WTC11 (cell line): Measurements from ENCODE around the gene CCDC195.

Source experiments
- AFF4 ChIP-seq: sonication (generic); formaldehyde crosslinking; IDR thresholded peaks from 2 replicates; pipeline ENCODE4 v1.8.1; 2023; ENCODE audit warnings: mild to moderate bottlenecking, missing genetic modification reagents, borderline replicate concordance
- ATF2 ChIP-seq: sonication (generic); formaldehyde crosslinking; IDR thresholded peaks from 2 replicates; pipeline ENCODE4 v1.8.1; 2022; ENCODE audit warnings: low read depth, missing genetic modification reagents, borderline replicate concordance
- CTCF ChIP-seq: fragments of 200-600 bp; IDR thresholded peaks from 2 replicates; pipeline ENCODE4 v1.8.0; 2022; ENCODE audit warnings: antibody characterized with exemption
- EMX1 ChIP-seq: fragments of 250-450 bp; sonication (Bioruptor Pico); IDR thresholded peaks from 2 replicates; pipeline ENCODE4 v1.8.0; 2021; ENCODE audit warnings: mild to moderate bottlenecking
- IRF2 ChIP-seq: sonication (generic); formaldehyde crosslinking; IDR thresholded peaks from 2 replicates; pipeline ENCODE4 v1.8.0; 2022; ENCODE audit warnings: low read depth, missing genetic modification reagents, borderline replicate concordance
- MAX ChIP-seq: sonication (generic); formaldehyde crosslinking; IDR thresholded peaks from 2 replicates; pipeline ENCODE4 v1.8.0; 2022; ENCODE audit warnings: mild to moderate bottlenecking, missing genetic modification reagents
- NR2C2 ChIP-seq: sonication (generic); formaldehyde crosslinking; IDR thresholded peaks from 2 replicates; pipeline ENCODE4 v1.8.0; 2022; ENCODE audit warnings: mild to moderate bottlenecking, missing genetic modification reagents
- NR3C1 ChIP-seq: sonication (generic); formaldehyde crosslinking; conservative IDR thresholded peaks from 2 replicates; pipeline ENCODE4 v1.8.1; 2023; ENCODE audit warnings: low read depth, mild to moderate bottlenecking, missing genetic modification reagents
- PREB ChIP-seq: sonication (generic); formaldehyde crosslinking; IDR thresholded peaks from 2 replicates; pipeline ENCODE4 v1.8.1; 2022; ENCODE audit warnings: mild to moderate bottlenecking, missing genetic modification reagents, moderate library complexity, borderline replicate concordance
- TCF7 ChIP-seq: sonication (generic); formaldehyde crosslinking; IDR thresholded peaks from 2 replicates; pipeline ENCODE4 v1.8.0; 2022; ENCODE audit warnings: mild to moderate bottlenecking, low read depth, missing genetic modification reagents, moderate library complexity
- ZNF232 ChIP-seq: sonication (generic); formaldehyde crosslinking; IDR thresholded peaks from 2 replicates; pipeline ENCODE4 v1.8.0; 2022; ENCODE audit warnings: mild to moderate bottlenecking, missing genetic modification reagents
- ZNF512 ChIP-seq: sonication (generic); formaldehyde crosslinking; IDR thresholded peaks from 2 replicates; pipeline ENCODE4 v1.8.1; 2022; ENCODE audit warnings: missing genetic modification reagents, borderline replicate concordance
- TF ChIP-seq, protein P1 (sequence below): fragments of 250-450 bp; sonication (Bioruptor Pico); IDR thresholded peaks from 2 replicates; pipeline ENCODE4 v1.9.0; 2021; ENCODE audit warnings: mild to moderate bottlenecking
- TF ChIP-seq, protein P2 (sequence below): sonication (generic); formaldehyde crosslinking; IDR thresholded peaks from 2 replicates; pipeline ENCODE4 v1.8.1; 2023; ENCODE audit warnings: mild to moderate bottlenecking, missing genetic modification reagents, moderate library complexity

DNA sequence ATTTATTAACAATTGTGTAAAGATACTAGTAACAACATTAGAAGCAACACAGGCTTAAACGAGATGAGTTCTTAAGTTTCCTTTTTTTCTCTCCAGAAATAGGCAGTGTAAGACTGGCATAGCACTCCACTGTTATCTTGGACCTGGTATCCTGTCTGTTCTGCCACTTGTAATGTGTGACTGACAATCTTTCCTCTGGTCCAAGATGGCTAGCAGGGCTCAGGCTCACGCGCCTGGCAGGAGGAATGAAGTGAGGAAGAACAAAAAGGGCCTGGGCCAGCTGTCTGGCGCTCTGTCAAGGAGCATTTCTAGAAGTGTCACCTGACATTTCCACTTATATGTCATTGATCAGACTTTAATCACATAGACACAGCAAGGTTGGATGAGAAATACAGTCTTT, 31.6 kb upstream of the CCDC195 start:
- TF ChIP-seq, protein P1, sequence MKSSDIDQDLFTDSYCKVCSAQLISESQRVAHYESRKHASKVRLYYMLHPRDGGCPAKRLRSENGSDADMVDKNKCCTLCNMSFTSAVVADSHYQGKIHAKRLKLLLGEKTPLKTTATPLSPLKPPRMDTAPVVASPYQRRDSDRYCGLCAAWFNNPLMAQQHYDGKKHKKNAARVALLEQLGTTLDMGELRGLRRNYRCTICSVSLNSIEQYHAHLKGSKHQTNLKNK (CRISPR knock-in tag) = no peak
- TF ChIP-seq, protein P2, sequence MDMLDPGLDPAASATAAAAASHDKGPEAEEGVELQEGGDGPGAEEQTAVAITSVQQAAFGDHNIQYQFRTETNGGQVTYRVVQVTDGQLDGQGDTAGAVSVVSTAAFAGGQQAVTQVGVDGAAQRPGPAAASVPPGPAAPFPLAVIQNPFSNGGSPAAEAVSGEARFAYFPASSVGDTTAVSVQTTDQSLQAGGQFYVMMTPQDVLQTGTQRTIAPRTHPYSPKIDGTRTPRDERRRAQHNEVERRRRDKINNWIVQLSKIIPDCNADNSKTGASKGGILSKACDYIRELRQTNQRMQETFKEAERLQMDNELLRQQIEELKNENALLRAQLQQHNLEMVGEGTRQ = no peak
- TF ChIP-seq CTCF (no peak), IRF2 (CRISPR knock-in tag) (no peak), ATF2 (CRISPR knock-in tag) (no peak), MAX (CRISPR knock-in tag) (no peak), NR3C1 (CRISPR knock-in tag) (no peak), EMX1 (CRISPR knock-in tag) (no peak), ZNF232 (CRISPR knock-in tag) (no peak), ZNF512 (CRISPR knock-in tag) (no peak), PREB (CRISPR knock-in tag) (no peak), TCF7 (CRISPR knock-in tag) (no peak), AFF4 (CRISPR knock-in tag) (no peak), NR2C2 (CRISPR knock-in tag) (no peak)
